ENCODE results near the gene CALD1. TPM values are rescaled to one million over a fixed set of nuclear protein-coding genes. Genes with fewer than 3 reads are reported as not detected.

CALD1 gene
- total RNA-seq, 1 experiment from 2014 or later = 230 TPM

- no peak for DNase-seq (ENCODE audit: low read depth)
Measured at GRCh38 chr7:134763960-134764359, 15.5 kb upstream of the CALD1 start.

GRCh38 chr7:134764365-134764764 is 15.1 kb upstream of the CALD1 start:
- DNase-seq (ENCODE audit: low read depth) = no peak

- peak; percentile 73 for DNase-seq (ENCODE audit: low read depth)
Measured at GRCh38 chr7:134766779-134767519, 12.5 kb upstream of the CALD1 start.

GRCh38 chr7:134767520-134768168 is 11.8 kb upstream of the CALD1 start:
- DNase-seq (ENCODE audit: low read depth) = peak; percentile 26

GRCh38 chr7:134768243-134768642 is 11.2 kb upstream of the CALD1 start:
- peak; percentile 38 for DNase-seq (ENCODE audit: low read depth)

GRCh38 chr7:134770676-134771075 is 8.8 kb upstream of the CALD1 start:
- no peak for DNase-seq (ENCODE audit: low read depth)

GRCh38 chr7:134771111-134771510 is 8.3 kb upstream of the CALD1 start:
- no peak for DNase-seq (ENCODE audit: low read depth)

- DNase-seq (ENCODE audit: low read depth) = no peak
Measured at GRCh38 chr7:134771889-134772288, 7.5 kb upstream of the CALD1 start.

GRCh38 chr7:134772401-134772800 is 7.0 kb upstream of the CALD1 start:
- no peak for DNase-seq (ENCODE audit: low read depth)

- DNase-seq (ENCODE audit: low read depth) = no peak
Measured at GRCh38 chr7:134773164-134773563, 6.3 kb upstream of the CALD1 start.

- no peak for DNase-seq (ENCODE audit: low read depth)
Measured at GRCh38 chr7:134774119-134774518, 5.3 kb upstream of the CALD1 start.

GRCh38 chr7:134777470-134777869 is 2.0 kb upstream of the CALD1 start:
- no peak for DNase-seq (ENCODE audit: low read depth)

GRCh38 chr7:134777908-134778580 is 1.4 kb upstream of the CALD1 start:
- no peak for DNase-seq (ENCODE audit: low read depth)

- no peak for DNase-seq (ENCODE audit: low read depth)
Measured at GRCh38 chr7:134779741-134780065, 269 bp downstream of the CALD1 start.

GRCh38 chr7:134780166-134780828 is 863 bp downstream of the CALD1 start:
- peak; percentile 30 for DNase-seq (ENCODE audit: low read depth)

- no peak for DNase-seq (ENCODE audit: low read depth)
Measured at GRCh38 chr7:134781171-134781570, 1.7 kb downstream of the CALD1 start.

- peak; percentile 47 for DNase-seq (ENCODE audit: low read depth)
Measured at GRCh38 chr7:134782121-134782623, 2.7 kb downstream of the CALD1 start.

GRCh38 chr7:134783294-134784069 is 4.0 kb downstream of the CALD1 start:
- no peak for DNase-seq (ENCODE audit: low read depth)

- DNase-seq (ENCODE audit: low read depth) = no peak
Measured at GRCh38 chr7:134784251-134785049, 5.0 kb downstream of the CALD1 start.

GRCh38 chr7:134785842-134786241 is 6.4 kb downstream of the CALD1 start:
- DNase-seq (ENCODE audit: low read depth) = no peak

Measured in LHCN-M2 (cell line).